Measurements from ENCODE around the gene SRRM3.

GRCh38 chr7:76300166-76300731 lies 98.6 kb downstream of the SRRM3 start:
- TF ChIP-seq CTCF (IDR thresholded peaks at IDR 0.05) (no peak), POLR2A (IDR thresholded peaks at IDR 0.05) (no peak)

All from esophagus squamous epithelium (tissue), 4 donors.